CD4-positive, alpha-beta T cell treated with Interleukin-2 at 100 ng/mL for 4 hours (primary cell): ENCODE measurements around the gene COL20A1.
A peak's percentile ranks its signal among the peaks of the same experiment; 100 is the strongest.

Experiments
- DNase-seq: peaks from one replicate; pipeline ENCODE4 v3.0.0-alpha.2; 2020; ENCODE audit warnings: low spot score

Gene COL20A1

DNA sequence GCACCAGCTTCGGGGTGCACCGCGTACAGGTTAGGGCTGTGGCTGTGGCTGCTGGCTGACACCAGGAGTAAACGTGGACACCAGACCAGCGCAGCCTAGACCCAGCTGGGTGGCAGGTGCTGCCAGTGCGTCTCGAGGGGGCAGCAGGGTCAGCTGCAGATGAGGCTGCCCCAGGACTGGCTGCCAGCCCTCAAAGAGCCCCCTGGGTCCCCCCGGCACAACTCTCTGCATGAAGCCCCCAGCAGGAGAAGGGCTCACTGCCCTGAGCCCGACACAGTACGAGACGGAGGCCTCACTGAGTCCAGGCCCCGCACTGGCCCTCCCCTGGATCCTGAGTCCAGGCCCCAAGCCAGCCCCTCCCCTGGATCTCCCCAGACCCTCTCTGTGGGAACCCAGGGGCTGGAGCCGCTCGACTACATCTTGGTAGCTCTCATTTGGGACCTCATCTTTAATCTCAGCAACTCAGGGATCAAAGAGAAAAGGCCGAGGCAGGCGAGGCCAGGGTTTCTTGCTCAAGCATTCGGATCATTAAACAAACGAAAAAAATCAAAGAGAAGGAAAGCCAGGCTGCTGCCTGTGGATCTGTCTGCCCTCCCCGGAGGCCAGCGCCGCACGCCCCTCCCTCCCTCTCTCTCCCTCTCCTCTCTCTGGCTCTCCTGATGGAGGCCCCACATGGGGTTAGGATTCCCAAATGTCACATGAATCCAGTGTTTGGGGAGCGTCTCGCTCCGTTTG is 31.8 kb upstream of the COL20A1 start:
- DNase-seq: no peak

DNA sequence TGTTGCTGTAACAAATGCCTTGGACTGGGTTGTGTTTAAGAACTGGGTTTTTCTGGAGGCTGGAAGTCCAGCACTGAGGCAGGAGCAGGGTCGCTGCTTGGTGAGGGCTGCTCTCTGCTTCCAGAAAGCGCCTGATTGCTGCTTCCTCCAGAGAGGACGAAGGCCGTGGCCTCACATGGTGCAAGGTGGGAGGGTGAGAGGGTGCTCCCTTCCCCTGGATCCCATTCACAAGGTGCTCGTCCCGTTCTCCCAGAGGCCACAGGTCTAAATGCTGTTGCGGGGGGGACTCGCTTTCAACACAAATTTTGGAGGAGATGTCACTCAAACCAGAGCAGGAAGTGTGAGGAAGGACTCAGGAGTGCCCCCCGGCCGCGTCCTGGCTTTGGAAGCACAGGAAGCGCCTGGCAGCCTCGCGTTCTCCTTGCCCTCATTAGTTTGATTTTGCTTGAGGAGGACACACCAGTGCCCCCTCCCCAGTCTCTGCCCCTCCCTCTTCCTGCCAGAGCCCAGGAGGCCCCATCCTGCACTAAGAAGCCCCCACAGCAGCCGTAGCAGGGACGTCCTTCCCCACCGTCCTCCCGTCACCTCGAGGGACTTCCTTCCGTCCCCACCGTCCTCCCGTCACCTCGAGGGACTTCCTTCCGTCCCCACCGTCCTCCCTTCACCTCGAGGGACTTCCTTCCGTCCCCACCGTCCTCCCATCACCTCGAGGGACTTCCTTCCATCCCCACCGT is 31.0 kb upstream of the COL20A1 start:
- no peak for DNase-seq

DNA sequence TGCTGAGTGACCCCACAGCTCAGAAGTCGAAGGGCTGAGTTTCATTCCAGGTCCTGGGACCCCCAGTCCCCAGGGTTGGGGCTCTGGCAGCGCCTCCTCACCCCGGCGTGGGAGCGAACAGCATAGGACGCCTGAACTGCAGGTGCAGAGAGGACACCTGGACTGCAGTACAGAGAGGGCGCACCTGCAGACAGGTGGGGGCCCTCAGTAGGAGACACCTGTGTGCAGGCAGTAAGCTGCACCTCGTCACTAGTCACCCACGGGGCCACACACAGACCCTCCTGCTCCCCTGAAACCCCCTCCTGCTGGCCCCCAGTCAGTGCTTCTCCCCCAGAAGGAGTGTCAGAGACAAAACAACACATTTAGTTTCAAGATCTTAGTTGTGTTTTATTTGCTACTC is 30.1 kb upstream of the COL20A1 start:
- no peak for DNase-seq

DNA sequence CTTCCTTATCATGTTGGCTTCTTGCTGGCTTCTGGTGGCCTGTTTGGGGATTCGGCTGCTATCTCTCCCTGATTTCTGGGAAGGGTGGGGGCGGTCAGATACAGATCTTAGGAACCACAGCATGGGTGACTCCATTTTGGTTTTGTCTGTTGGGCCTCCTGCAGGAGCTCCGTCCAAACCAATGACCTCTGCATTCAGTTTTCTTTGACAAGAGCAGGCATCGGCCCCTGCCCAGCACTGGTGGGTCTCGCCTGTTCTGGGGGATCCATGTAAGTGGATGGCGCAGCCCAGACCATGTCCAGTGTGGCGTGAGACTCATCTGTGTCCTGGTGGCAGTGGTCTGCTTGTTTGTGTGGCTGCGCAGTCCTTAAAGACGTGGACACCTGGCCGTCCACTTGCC is 29.0 kb upstream of the COL20A1 start:
- DNase-seq: no peak

DNA sequence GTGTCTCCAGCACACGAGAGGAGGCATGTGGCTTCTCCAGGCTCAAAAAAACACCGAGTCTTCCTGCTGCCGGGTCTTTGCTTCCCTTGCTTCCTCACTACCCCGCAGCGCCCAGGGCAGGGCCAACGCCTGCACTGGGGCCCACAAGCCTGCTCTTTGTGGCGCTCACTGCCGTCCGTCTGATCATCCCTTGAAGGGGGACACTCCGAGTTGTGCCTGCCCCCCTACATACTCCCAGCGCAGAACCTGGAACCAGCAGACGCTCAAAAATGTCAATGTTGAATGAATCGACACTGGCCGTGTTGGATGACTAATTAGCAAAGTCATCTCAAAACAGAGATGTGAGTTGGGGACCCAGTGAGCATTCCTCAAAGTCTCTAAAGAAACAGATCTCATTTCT is 28.5 kb upstream of the COL20A1 start:
- DNase-seq: no peak

DNA sequence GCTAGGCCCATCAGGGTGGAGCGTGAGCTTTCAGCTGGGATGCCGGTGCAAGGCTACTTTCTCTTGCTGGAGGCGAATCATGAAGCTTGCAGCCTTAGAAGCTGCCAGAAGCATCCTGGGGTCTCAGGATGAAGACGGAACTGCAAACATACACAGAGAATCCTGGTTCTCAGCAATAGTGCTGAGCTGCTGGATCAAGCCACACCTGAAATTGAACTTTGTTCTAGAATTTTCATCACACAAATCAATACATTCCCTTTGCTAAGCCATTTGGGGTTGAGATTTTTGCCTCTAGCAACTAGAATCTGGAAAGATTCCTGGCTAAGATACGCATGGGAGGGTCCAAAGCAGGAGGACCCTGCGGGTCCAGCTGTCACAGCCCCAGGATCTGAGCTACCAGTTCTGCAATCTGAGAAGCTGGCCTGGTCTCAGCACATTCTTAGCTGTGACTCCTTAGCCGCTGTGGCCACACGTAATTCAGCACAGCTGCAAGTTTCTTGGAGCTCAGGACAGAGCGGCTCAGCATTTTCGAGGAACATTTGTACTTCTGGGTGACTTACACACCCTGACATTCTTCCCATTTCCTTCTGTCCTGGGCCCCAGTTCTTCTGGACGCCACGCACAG is 27.0 kb upstream of the COL20A1 start:
- no peak for DNase-seq

DNA sequence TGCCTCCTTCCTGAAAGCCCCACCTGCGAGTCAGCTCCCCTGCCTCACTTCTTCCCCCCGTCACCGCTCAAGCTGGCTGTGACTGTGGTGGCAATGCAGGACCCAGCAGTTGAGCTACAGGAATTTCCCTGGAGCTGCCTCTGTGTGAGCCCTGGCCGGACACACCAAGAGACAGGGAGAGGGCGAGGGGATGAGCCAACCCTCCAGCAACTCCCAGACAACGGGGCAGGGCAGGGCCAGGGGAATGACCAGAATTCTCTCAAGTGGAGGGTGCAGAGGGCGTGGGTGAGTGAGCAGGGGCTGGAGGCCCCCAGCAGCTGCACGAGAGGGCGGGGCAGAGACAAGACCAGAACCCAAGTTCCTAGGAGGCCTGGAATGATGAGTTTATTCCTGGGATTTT is 25.3 kb upstream of the COL20A1 start:
- DNase-seq: no peak

DNA sequence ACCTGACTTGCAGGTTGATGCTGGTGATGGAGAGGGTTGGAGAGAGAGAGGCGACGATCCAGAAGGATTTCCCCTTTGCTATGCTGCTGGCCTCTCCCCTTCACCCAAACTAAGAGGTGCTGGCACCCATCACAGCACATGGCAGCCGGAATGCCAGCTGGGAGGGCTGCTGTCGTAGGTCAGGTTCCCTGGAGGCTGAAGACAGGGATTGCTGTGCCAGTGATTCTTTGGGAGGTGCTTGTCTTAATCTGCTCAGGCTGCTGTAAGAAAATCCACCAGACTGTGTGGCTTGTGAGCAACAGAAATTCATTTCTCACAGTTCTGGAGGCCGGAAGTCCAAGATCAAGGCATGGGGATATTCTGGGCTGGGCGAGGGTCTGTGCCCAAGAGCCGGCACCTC is 24.7 kb upstream of the COL20A1 start:
- DNase-seq: no peak

DNA sequence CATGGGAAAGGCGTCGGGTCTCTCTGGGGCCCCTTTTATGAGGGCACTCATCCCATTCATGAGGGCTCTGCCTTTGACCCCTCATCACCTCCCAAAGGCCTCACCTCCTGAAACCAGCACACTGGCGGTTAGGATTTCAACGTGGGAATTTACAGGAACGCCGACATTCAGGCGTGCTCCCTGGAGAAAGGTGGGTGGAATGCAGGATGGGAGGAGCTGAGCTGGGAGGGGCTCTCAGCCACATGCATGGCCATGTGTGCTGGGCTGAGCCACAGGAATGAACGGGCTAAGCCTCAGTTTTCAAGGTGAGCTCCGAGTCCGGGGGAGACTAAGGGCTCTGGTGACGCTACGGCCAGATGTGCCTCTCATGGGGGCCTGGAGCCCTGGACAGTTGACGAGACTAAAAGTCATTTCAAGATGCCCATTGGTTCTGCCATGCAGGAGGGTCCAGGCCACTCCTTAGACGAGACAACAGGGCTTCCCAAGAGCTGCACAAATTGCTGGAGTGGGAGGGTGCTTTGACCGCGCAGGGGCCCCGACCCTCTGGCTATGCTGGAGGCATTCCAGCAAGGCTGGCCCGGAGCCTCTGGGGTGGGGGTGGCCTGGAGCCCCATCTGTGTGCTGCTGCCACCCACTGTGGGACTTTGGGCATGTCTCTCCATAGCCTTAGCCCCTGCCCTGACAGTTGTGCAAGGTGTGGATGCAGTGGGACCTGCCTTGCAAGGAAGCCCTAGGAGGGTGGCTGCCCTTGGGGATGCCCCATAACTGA is 24.1 kb upstream of the COL20A1 start:
- no peak for DNase-seq

DNA sequence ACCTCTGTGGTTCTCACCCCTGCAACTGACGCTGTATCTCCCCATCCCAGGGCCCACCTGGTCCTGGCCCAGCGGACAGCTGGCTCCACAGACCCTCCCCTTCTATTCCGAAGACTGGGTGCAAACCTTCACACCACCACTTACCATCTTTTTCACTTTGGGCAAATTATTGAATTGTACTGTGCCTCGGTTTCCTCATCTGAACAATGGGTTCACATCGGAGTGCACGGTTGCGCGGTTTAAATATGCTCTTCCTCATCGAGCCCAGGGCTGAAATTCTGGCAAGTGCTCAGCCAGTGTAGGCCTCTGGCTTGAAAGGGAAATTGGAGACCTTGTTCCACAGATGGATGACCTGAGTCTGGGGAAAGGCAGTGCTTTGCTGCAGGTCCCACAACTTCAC is 23.3 kb upstream of the COL20A1 start:
- DNase-seq: no peak

DNA sequence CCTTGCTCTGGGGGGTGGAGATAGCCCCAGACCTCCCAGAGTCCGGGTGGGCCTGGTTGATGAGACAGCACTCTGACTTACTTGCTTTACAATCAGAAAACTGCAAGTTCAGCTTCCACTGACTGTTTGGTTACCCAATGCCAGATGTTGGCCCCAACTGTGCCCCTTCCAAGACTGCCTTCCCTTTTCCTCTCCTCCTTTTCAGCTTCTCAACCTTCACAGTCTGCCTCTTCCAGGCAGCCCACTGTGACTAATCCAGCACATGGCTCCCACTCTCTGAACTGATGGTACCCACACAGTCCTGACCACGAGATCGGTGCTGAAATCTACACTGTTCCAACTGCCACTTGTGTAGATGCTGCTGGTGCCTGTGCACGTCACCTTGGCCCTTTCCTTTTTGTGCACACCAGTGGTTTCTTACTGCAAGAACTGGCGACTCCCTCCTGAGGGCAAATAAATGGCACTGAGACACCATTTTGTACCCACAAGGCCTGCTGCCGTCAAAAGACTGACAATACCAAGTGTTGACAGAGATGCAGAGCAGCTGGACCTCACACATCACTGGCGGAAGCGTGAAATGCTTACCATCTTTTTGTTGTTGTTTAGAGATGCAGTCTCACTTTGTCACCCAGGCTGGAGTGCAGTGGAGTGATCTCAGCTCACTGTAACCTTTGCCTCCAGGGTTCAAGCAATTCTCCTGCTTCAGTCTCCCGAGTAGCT is 22.2 kb upstream of the COL20A1 start:
- DNase-seq: no peak

DNA sequence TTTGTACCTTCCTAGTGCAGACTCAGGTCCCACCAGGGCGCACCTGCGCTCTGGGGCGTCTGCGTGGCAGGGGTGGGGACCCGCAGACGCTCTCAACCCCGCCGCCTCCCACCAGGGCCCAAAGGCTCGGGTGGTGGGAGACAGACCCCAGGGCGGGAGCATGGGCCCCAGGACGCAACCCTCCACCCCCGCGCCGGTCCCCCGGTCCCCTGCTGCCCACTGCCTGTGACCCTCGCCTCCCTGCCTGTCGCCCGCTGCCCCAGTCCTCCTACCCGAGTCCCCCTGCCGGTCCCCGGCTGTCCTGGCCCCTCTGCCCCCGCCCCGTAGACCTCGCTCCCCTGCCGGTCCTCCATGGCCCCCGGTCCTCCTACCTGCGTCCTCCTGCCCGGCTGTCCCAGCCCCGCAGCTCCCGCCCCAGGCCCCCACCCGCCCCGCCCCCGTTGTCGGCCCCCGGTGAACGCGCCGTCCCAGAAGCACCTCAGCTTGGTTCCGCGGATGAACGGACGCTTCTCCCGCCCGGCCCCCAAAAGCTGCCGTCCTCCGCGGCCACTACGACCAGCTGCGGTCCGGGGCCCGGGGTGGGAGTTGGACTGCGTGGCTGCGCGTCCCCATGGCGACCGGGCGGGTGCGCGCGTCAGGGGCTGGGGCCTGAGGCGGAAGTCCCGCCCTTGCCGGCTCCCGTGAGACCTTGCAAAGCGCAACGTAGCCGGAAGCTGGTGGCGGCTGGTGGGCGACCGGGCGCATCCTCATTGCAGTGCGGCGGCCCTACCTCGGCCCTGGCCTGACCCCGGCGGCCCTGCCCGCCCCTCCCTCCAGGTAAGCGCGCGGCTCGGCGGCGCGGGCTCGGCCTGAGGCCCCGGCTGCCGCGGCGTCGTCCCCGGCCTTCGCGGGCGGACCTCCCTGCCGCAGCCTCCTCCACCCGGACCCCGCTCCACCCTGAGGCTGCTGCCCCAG is 20.6 kb upstream of the COL20A1 start, which contains the start of gene ARFGAP1:
Gene ARFGAP1 (plus strand): TSS at position 709 of the 954 bp plus-strand sequence. CDS start 2,768 bp downstream, outside the sequence.
- DNase-seq: peak; percentile 86

DNA sequence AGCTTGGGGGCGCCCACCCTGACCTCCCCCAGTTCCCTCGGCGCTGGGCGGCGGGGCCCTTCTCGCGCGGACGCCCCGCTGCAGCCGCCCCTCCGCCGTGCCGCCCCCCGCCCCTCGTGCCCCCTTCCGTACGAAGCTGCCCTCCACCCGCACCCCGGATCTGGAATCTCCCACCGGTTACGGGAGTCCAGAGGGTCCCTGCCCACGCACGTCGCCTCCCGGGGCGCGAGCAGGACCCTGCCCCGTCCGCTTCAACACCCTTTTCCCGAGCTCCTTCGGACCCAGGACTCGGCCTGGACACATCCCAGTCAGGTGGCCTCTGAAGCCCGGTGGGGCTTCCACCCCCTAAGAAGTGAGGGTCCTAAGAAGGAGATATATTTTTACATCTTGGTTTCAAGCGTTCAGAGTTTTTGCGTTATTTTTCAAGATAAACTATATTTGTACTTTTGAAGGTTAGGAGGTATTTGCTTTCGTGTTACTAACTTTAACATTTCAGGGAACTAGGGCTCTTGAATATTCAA is 19.9 kb upstream of the COL20A1 start:
- no peak for DNase-seq

DNA sequence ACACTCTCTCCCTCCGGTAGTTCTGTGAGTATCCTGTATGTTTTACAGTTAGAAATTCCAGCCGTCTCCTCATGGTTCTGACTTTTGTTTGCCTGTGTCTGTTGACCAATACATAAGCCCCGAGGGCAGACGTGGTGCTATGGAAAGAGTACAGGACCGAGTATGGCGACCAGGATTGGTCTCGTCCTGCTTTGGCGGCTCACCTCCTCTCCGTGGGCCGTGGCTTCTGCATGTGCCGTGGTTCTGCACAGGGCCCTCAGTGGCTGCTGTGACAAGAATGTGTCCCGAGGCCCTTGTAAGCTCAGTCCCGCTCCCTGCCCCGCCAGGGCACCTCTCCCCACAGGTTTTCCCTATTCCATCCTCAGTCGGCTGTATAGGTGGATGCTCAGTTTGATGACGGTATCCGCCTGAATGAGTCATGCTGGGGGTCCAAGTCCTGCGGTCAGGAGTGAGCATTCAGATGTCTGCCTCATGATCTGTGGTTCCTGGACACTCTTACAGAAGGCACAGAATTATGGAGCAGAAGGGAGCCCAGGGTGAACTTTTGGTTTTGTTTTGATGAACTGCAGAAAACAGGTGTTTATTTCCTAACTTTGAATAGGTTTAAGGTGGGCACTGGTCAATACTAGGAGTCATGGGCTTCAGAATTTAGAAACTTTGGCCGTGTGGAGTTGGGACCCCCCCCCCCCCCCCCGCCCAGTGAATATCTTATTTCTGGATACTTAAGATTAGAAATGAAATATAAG is 19.2 kb upstream of the COL20A1 start:
- no peak for DNase-seq

DNA sequence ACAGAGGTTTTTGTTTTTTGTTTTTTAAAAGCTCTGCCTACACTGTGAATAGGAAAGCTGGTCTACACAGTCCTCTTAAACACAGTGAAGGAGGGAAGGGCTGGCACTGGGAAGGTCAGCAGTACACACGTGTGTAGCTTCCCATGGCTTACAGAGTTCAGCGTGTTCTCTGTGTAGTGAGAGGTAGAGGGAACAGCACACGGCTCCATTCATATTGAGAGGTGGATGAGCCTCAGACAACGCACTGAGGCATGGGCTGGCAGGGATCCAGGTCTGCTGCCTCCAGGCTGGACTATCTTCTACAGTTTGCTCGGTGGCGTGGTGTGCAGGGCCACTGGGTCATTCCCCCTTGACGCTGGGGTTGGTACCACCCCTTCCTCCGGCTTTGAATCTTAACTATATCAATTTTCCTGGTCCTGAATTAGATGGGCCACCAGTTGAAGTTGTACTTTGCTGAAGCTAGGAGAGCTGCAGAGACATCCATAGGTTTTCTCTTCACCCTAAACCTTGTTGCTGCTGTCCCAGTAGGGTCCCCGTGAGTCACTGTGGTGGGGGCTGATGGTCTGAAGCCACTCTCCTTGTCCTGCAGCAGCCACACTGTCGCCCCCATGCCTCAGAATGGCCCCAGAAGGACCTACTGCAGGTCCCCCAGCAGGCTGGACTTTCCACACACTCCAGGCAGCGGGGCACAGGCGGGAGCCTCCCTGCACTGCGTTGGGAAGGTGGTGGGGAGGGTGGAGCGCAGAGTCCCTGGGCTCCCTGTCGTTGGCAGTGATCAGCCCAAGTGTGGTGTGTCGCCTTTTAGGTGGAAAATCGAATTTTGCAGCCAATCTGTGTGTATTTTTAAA is 18.4 kb upstream of the COL20A1 start:
- DNase-seq: no peak

DNA sequence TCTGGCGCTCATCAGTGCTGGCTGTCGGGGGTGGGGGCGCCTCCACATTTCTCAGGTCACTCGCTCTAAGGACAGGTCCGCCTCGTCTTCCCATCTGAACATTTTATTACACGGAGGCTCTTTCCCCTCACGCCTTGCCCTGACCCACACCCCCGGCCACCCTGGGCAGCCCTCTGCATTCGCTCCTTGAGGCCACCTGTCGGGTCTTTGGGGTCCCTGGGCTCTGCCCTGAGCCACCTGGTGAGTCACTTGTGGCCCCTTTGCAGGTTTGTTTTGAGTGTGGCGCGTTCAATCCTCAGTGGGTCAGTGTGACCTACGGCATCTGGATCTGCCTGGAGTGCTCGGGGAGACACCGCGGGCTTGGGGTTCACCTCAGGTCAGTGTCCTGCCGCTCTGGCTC is 17.2 kb upstream of the COL20A1 start:
- no peak for DNase-seq

DNA sequence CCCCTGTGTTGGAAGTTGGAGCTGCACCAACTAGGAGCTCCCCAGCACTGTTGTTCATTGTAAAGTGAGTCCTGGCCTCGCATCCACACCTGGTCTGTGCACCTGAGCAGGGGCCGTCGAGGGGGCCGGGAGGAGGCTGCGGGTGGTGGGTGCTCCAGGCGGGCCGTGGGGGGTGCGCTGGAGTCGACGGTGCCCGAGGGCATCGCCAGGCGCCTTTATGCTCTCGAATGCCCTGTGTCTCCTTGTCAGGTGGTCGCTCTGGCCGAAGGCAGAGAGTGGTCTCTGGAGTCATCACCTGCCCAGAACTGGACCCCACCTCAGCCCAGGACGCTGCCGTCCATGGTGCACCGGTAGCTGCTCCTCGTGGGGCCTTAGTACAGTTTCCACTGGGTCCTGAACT is 16.0 kb upstream of the COL20A1 start:
- DNase-seq: no peak

DNA sequence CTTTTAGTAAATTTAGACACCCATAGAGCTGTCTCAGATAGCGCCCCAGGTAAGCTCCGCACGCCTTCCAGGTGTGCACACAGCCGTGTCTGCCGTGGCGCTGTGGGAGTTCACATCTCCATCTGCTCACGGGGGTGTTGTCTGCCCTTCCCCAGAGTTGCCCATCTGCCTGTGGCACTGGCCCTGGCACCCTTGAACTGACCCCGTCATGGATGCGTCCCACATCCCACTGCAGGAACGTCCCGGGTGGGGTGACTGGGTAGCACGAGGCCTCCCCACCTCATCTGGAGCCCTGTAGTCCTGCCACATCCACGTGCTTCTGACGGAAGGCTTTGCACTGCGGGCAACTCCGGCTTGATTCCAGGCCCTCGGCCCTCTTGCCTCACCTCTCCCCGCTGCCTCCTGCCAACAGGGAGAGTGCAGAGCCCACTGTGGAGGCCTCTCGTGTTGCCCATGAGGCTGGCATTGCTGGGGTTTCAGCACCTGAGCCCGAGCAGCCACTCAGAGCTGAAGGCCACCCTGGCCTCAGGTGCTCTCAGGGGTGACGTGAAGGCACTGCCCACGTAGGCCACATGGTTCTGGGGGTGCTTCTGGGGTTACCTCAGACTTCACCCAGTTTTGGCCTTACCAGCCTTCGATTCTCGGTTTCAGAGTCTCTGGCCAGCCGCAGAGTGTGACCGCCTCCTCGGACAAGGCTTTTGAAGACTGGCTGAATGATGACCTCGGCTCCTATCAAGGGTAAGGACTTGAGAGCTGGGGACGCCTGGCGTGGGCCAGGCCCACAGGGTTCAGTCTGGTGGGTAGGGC is 15.3 kb upstream of the COL20A1 start:
- no peak for DNase-seq
